Ovary (tissue), 3 donors: ENCODE results near the gene MAT2A.

Source experiments
- POLR2A ChIP-seq: fragments of 450-650 bp; IDR thresholded peaks from one replicate; pipeline ENCODE4 v1.6.1; 2017; ENCODE audit warnings: antibody characterized with exemption, mild to moderate bottlenecking, moderate library complexity
- TF ChIP-seq, protein P1 (sequence below), 3 donors: fragments of 450-650 bp in 2 of 3; fragments of 200-600 bp in 1 of 3; IDR thresholded peaks; one replicate each; pipeline versions ENCODE4 v1.5.1 to v1.8.0; 2016 to 2022; ENCODE audit warnings: antibody characterized with exemption in 3 of 3, mild to moderate bottlenecking in 1 of 3
- donor health status: DM: no; HTN: no; CAD: no.

DNA sequence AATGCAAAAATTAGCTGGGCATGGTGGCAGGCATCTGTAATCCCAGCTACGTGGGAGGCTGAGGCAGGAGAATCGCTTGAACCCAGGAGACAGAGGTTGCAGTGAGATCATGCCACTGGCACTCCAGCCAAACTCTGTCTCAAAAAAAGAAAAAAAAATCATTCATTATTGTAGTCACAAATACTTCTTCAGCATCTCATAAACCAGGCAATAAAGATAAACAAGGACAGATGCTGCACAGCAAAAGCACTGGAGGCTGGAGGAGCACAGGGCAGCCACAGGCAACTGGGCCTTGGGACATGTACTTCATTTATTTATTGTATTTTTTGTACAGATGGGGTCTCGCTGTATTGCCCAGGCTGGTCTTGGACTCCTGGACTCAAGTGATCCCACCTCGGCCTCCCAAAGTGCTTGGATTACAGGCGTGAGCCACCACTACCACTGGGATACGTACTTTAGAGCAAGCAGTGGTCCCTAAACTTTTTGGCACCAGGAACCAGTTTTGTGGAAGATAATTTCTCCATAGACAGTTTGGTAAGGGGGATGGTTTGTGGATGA, 16.8 kb upstream of the MAT2A start:
- TF ChIP-seq, protein P1, sequence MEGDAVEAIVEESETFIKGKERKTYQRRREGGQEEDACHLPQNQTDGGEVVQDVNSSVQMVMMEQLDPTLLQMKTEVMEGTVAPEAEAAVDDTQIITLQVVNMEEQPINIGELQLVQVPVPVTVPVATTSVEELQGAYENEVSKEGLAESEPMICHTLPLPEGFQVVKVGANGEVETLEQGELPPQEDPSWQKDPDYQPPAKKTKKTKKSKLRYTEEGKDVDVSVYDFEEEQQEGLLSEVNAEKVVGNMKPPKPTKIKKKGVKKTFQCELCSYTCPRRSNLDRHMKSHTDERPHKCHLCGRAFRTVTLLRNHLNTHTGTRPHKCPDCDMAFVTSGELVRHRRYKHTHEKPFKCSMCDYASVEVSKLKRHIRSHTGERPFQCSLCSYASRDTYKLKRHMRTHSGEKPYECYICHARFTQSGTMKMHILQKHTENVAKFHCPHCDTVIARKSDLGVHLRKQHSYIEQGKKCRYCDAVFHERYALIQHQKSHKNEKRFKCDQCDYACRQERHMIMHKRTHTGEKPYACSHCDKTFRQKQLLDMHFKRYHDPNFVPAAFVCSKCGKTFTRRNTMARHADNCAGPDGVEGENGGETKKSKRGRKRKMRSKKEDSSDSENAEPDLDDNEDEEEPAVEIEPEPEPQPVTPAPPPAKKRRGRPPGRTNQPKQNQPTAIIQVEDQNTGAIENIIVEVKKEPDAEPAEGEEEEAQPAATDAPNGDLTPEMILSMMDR (IDR thresholded peaks at IDR 0.05) = no peak
- no peak for TF ChIP-seq POLR2A
